ENCODE results near the gene IGLL1.
"Not testable (repeated sequence)": the region's sequence is repeated elsewhere in the genome, so short reads cannot be mapped to it uniquely, and the experiment has no call there.

Gene IGLL1

DNA sequence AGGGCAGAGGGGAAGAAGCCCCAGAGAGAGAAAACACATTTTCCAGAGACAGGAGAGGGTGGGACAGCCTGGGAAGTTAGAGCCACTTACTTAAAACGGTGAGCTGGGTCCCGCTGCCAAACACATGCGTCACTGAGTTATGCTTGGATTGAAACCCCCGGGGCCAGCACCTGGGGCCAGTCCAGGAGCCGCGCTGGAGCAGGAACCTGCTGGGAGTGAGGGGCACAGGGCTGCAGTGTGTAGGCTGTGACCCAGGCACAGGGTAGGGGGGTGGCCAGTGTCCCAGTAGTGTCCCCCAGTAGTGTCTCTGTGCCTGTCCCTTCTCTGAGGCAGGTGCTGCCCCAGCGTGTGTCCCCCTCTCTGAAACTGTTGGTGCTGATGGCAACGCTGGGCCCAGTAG lies 5.2 kb downstream of the IGLL1 start:
- no peaks in the 10 kb centered on the region for H3K9me3 ChIP-seq (replicated peaks; ENCODE audit: insufficient read depth, low read length)
- H3K9ac ChIP-seq (ENCODE audit: low read length) = no peak overlapping the region
- H3K27ac ChIP-seq (ENCODE audit: low read length) = no peak overlapping the region
- peaks cover 18% of the 10 kb centered on the region for H3K27me3 ChIP-seq (replicated peaks; ENCODE audit: insufficient read depth, low read length)
- TF ChIP-seq, protein P1, sequence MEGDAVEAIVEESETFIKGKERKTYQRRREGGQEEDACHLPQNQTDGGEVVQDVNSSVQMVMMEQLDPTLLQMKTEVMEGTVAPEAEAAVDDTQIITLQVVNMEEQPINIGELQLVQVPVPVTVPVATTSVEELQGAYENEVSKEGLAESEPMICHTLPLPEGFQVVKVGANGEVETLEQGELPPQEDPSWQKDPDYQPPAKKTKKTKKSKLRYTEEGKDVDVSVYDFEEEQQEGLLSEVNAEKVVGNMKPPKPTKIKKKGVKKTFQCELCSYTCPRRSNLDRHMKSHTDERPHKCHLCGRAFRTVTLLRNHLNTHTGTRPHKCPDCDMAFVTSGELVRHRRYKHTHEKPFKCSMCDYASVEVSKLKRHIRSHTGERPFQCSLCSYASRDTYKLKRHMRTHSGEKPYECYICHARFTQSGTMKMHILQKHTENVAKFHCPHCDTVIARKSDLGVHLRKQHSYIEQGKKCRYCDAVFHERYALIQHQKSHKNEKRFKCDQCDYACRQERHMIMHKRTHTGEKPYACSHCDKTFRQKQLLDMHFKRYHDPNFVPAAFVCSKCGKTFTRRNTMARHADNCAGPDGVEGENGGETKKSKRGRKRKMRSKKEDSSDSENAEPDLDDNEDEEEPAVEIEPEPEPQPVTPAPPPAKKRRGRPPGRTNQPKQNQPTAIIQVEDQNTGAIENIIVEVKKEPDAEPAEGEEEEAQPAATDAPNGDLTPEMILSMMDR (IDR thresholded peaks at IDR 0.05; ENCODE audit: low read length) = no peak
- TF ChIP-seq EZH2 (optimal IDR thresholded peaks at IDR 0.05; ENCODE audit: low read depth, low read length) = no peak
- H3F3A ChIP-seq (ENCODE audit: insufficient read depth, low read length) = no peaks in the 10 kb centered on the region
- H3K4me3 ChIP-seq (ENCODE audit: low read length) = no peak overlapping the region
- no peaks in the 10 kb centered on the region for H3K36me3 ChIP-seq (replicated peaks; ENCODE audit: insufficient read depth, low read length)
- no peaks in the 10 kb centered on the region for H3K79me2 ChIP-seq (ENCODE audit: low read length)
- H4K20me1 ChIP-seq (ENCODE audit: insufficient read depth, low read length) = no peaks in the 10 kb centered on the region
- H3K4me1 ChIP-seq (ENCODE audit: low read length) = no peaks in the 10 kb centered on the region
- DNase-seq = no peak
- H3K9me2 ChIP-seq (replicated peaks; ENCODE audit: insufficient read depth, low read length) = no peaks in the 10 kb centered on the region
- H3K4me2 ChIP-seq (ENCODE audit: low read depth, low read length) = no peak overlapping the region
- H2AFZ ChIP-seq (ENCODE audit: low read length) = no peak overlapping the region

DNA sequence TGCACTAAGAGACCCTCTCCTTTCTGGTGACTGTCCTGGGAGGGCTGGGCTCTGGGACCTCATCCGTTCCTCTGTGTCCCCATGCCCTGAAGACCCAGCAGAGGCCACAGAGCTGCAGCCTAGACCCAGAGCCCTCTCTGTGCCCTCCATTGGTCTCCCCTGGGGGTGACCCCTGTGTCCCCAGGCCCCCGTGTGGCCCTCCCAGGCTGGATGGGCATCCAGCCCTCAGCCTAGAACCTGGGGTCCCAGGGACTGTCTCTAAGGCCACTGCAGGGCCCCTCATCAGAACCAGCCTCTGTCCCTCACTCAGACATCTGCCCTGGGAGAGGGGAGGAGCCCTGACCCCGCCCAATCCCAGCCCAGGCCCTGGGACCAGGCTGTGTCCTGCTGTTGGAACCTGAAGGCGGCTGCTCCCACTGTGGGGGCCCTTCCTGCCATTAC lies 5.7 kb downstream of the IGLL1 start:
- no peaks in the 10 kb centered on the region for H3K79me2 ChIP-seq (ENCODE audit: low read length)
- H3K4me1 ChIP-seq (ENCODE audit: low read length) = no peaks in the 10 kb centered on the region
- H2AFZ ChIP-seq (ENCODE audit: low read length) = no peak overlapping the region
- peaks cover 18% of the 10 kb centered on the region for H3K27me3 ChIP-seq (replicated peaks; ENCODE audit: insufficient read depth, low read length)
- H3K9me3 ChIP-seq (replicated peaks; ENCODE audit: insufficient read depth, low read length) = no peaks in the 10 kb centered on the region
- no peaks in the 10 kb centered on the region for H4K20me1 ChIP-seq (ENCODE audit: insufficient read depth, low read length)
- DNase-seq = no peak
- no peak overlapping the region for H3K4me3 ChIP-seq (ENCODE audit: low read length)
- no peak overlapping the region for H3K27ac ChIP-seq (ENCODE audit: low read length)
- no peak overlapping the region for H3K4me2 ChIP-seq (ENCODE audit: low read depth, low read length)
- TF ChIP-seq, protein P1 (IDR thresholded peaks at IDR 0.05; ENCODE audit: low read length) = no peak
- TF ChIP-seq EZH2 (optimal IDR thresholded peaks at IDR 0.05; ENCODE audit: low read depth, low read length) (no peak), EZH2phosphoT487 (IDR thresholded peaks at IDR 0.05; ENCODE audit: low read length) (no peak)
- no peak overlapping the region for H3K9ac ChIP-seq (ENCODE audit: low read length)
- H3K36me3 ChIP-seq (replicated peaks; ENCODE audit: insufficient read depth, low read length) = no peaks in the 10 kb centered on the region
- H3F3A ChIP-seq (ENCODE audit: insufficient read depth, low read length) = no peaks in the 10 kb centered on the region
- H3K9me2 ChIP-seq (replicated peaks; ENCODE audit: insufficient read depth, low read length) = no peaks in the 10 kb centered on the region

DNA sequence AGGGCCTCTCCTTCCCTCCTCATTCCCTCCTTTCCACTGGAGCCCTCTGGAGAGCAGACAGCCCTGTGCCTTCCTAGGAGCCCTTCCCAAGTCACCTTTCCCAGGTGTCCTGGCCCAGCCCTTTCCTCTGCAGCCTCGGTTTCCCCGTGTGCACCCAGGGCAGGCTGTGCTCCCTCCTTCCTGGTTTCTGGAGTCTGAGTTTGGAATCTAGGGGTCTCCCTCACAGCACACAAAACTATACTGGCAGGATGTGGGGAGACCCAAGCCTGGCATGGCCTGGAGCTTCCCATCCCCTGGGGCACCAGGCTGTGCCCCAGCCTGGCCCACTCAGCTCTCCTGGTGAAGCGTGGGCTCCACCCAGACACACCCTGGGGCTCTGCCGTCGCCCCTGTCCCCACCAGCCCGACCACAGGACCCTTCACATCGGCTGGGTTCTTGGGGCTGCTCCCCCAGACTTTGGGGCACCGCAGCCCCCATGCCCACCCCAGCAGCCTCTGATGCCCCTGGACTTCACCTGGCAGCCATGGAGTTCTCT lies 6.3 kb downstream of the IGLL1 start:
- not testable (repeated sequence) for H3K9me2 ChIP-seq (replicated peaks; ENCODE audit: insufficient read depth, low read length); H3K4me1 ChIP-seq (ENCODE audit: low read length); H4K20me1 ChIP-seq (ENCODE audit: insufficient read depth, low read length); H3K27ac ChIP-seq (ENCODE audit: low read length); H3K4me3 ChIP-seq (ENCODE audit: low read length); H3K9me3 ChIP-seq (replicated peaks; ENCODE audit: insufficient read depth, low read length); H3K79me2 ChIP-seq (ENCODE audit: low read length); H3K36me3 ChIP-seq (replicated peaks; ENCODE audit: insufficient read depth, low read length); DNase-seq; H3F3A ChIP-seq (ENCODE audit: insufficient read depth, low read length); H2AFZ ChIP-seq (ENCODE audit: low read length); H3K4me2 ChIP-seq (ENCODE audit: low read depth, low read length); H3K9ac ChIP-seq (ENCODE audit: low read length)
- H3K27me3 ChIP-seq (replicated peaks; ENCODE audit: insufficient read depth, low read length) = peaks cover 19% of the 10 kb centered on the region

DNA sequence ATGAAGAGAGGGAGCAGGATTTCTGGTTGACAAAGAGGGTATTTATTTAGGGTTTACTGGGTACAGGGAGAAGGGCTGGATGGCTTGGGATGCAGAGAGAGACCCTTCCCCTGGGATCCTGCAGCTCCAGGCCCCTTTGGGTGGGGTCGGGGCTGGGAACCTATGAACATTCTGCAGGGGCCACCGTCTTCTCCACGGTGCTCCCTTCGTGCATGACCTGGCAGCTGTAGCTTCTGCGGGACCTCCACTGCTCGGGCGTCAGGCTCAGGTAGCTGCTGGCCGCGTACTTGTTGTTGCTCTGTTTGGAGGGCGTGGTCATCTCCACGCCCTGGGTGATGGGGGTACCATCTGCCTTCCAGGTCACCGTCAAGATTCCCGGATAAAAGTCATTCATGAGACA lies 7.0 kb downstream of the IGLL1 start:
- peaks cover 22% of the 10 kb centered on the region for H3K27me3 ChIP-seq (replicated peaks; ENCODE audit: insufficient read depth, low read length)
- not testable (repeated sequence) for H3K79me2 ChIP-seq (ENCODE audit: low read length); DNase-seq; H3K27ac ChIP-seq (ENCODE audit: low read length); H4K20me1 ChIP-seq (ENCODE audit: insufficient read depth, low read length); H2AFZ ChIP-seq (ENCODE audit: low read length); H3K4me1 ChIP-seq (ENCODE audit: low read length); H3K9me2 ChIP-seq (replicated peaks; ENCODE audit: insufficient read depth, low read length); H3K9me3 ChIP-seq (replicated peaks; ENCODE audit: insufficient read depth, low read length); H3K4me2 ChIP-seq (ENCODE audit: low read depth, low read length); H3F3A ChIP-seq (ENCODE audit: insufficient read depth, low read length); H3K36me3 ChIP-seq (replicated peaks; ENCODE audit: insufficient read depth, low read length); H3K9ac ChIP-seq (ENCODE audit: low read length); H3K4me3 ChIP-seq (ENCODE audit: low read length)
